WERI-Rb-1 (cell line): ENCODE data around the gene CTNNA1.

Experiments used
- DNase-seq: peaks from one replicate; pipeline ENCODE4 v3.0.0-alpha.2; 2020
- H3K27ac ChIP-seq: fragments of 250-450 bp; sonication (Bioruptor Pico); 2 replicates; pipeline ENCODE4 v1.5.1; 2020; ENCODE audit warnings: mild to moderate bottlenecking, moderate library complexity
- H3K27me3 ChIP-seq: fragments of 250-450 bp; sonication (Bioruptor Pico); 2 replicates; pipeline ENCODE4 v1.5.1; 2021; ENCODE audit warnings: mild to moderate bottlenecking, low read depth, moderate library complexity; ENCODE audit not compliant: insufficient read depth, severe bottlenecking
- H3K36me3 ChIP-seq: fragments of 250-450 bp; sonication (Bioruptor Pico); 2 replicates; pipeline ENCODE4 v1.5.1; 2020; ENCODE audit warnings: mild to moderate bottlenecking, moderate library complexity
- H3K4me3 ChIP-seq: 2 replicates; pipeline ENCODE4 v1.5.1; 2011; ENCODE audit warnings: low read depth, mild to moderate bottlenecking, control low read depth, low read length
- H3K9me3 ChIP-seq: fragments of 250-450 bp; sonication (Bioruptor Pico); 2 replicates; pipeline ENCODE4 v1.5.1; 2021; ENCODE audit warnings: mild to moderate bottlenecking, moderate library complexity; ENCODE audit not compliant: severe bottlenecking
- CTCF ChIP-seq: IDR thresholded peaks from 2 replicates; pipeline ENCODE4 v1.5.1; 2011; ENCODE audit warnings: low read depth, mild to moderate bottlenecking, control low read depth, inconsistent platforms, low read length

Gene CTNNA1

GRCh38 chr5:138815529-138815928 lies 62.3 kb downstream of the CTNNA1 start:
- TF ChIP-seq CTCF: no peak
- no peak overlapping the region for H3K27ac ChIP-seq
- no peaks in the 10 kb centered on the region for H3K9me3 ChIP-seq
- peaks cover 35% of the 10 kb centered on the region for H3K36me3 ChIP-seq
- DNase-seq: no peak
- H3K4me3 ChIP-seq: no peak overlapping the region
- H3K27me3 ChIP-seq: no peaks in the 10 kb centered on the region

- Histone ChIP-seq H3K4me3 (no peak overlapping the region), H3K27ac (no peak overlapping the region), H3K36me3 (peaks cover 29% of the 10 kb centered on the region), H3K27me3 (no peaks in the 10 kb centered on the region), H3K9me3 (no peaks in the 10 kb centered on the region)
- TF ChIP-seq CTCF: no peak
- no peak for DNase-seq
Observed at GRCh38 chr5:138817241-138817640, 64.0 kb downstream of the CTNNA1 start.

- Histone ChIP-seq H3K4me3 (no peak overlapping the region), H3K27me3 (no peaks in the 10 kb centered on the region), H3K36me3 (peaks cover 16% of the 10 kb centered on the region), H3K9me3 (no peaks in the 10 kb centered on the region), H3K27ac (no peak overlapping the region)
- DNase-seq: no peak
- TF ChIP-seq CTCF: no peak
Observed at GRCh38 chr5:138819081-138819480, 65.9 kb downstream of the CTNNA1 start.

GRCh38 chr5:138820695-138821094 lies 67.5 kb downstream of the CTNNA1 start:
- TF ChIP-seq CTCF: no peak
- H3K36me3 ChIP-seq: peaks cover 16% of the 10 kb centered on the region

GRCh38 chr5:138824516-138824915 lies 71.3 kb downstream of the CTNNA1 start:
- DNase-seq: no peak
- TF ChIP-seq CTCF: no peak
- Histone ChIP-seq H3K4me3 (no peak overlapping the region), H3K36me3 (peaks cover 47% of the 10 kb centered on the region), H3K27me3 (no peaks in the 10 kb centered on the region), H3K27ac (no peak overlapping the region), H3K9me3 (no peaks in the 10 kb centered on the region)

More at GRCh38 chr5:138820695-138821094, 67.5 kb downstream of the CTNNA1 start:
- H3K27ac ChIP-seq: no peak overlapping the region
- no peaks in the 10 kb centered on the region for H3K9me3 ChIP-seq
- no peak overlapping the region for H3K4me3 ChIP-seq
- no peak for DNase-seq
- no peaks in the 10 kb centered on the region for H3K27me3 ChIP-seq
